SU-DHL-6 (cell line): ENCODE measurements around the gene GPR107.

Source experiments
- CTCF ChIP-seq: fragments of 200-600 bp; sonication (generic); IDR thresholded peaks from one replicate; pipeline ENCODE4 v1.5.1; 2017; ENCODE audit warnings: antibody characterized with exemption, mild to moderate bottlenecking, low read length, moderate library complexity; ENCODE audit not compliant: insufficient read depth, poor library complexity, severe bottlenecking
- EZH2phosphoT487 ChIP-seq: fragments of 200-600 bp; sonication (generic), shearing (Covaris generic); conservative IDR thresholded peaks from 2 replicates; pipeline ENCODE4 v1.6.1; 2018; ENCODE audit warnings: mild to moderate bottlenecking, antibody characterized with exemption, low read length, moderate library complexity, mixed read lengths

DNA sequence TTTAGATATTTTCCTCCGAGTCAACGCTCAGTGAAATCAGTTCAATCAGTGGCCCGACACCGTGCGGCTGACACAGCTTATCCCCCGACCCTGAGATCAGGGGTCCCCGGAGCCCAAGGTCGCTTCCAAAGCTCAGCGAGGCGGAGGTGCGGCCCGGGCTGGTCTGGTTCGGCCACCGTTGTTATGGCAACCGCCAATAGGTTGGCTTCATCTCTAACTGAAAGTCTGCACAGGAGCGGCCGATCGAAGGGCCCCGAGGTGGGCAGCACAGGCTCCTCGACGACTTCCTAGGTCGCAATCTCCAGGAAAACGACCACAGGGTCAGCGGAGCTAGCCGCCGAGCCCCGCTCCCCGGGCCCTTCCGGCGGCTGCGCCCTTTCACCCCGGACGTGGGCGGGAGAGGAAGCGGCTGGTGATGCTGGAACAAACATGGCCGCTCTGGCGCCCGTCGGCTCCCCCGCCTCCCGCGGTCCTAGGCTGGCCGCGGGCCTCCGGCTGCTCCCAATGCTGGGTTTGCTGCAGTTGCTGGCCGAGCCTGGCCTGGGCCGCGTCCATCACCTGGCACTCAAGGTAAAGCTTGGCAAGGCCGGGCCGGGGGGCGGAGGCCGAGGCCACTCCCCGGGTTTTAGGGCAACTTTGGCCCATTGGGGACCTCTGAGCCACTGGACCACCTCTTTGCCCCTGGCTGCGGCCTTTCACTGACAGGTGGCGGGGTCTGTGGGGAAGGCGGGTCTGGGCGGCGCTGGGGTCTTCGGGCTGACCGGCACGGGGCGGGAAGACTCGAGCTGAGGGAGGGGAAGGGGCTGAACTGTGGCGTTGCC, at the start of gene GPR107:
- TF ChIP-seq CTCF (no peak), EZH2phosphoT487 (no peak)
